HUDEP-2 (cell line): Measurements from ENCODE around the gene STIM1.
A peak's percentile ranks its signal among the peaks of the same experiment; 100 is the strongest.

Experiments used
- DNase-seq, 76 experiments: peaks; one replicate each; lab custom pipeline; 2025; ENCODE audit not compliant: unreplicated experiment in 76 of 76; lab: John Stamatoyannopoulos, UW

STIM1 gene

DNA sequence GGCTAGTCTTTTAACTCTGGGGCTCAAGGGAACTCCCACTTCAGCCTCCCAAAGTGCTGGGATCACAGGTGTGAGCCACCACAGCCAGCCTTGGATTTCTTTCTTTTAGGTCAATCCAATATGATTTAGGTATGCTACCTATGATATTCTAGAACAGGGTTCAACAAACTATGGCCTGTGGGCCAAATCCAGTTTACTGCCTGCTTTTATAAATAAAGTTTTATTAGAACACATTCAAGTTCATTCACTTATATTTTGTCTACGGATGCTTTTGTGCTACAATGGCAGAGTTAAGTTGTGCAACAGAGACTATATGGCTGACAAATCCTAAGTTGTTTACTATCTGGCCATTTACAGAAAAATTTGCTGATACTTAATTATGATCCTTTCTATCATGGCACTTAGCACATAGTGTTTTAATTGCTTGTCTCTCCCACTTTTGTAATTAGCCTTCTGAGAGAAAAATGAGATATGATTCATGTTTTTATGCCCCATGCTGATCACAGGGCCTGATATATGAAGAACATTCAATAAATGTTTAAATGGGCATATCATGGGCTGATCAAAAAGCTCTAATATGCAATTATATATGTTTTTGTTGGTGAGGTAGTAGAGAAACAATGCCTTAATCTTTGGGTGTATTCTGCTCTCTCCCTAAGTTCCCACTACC, 109.6 kb downstream of the STIM1 start:
- DNase-seq: peak in 11 of 76 experiments; percentile 17 to 76 (median 49)

DNA sequence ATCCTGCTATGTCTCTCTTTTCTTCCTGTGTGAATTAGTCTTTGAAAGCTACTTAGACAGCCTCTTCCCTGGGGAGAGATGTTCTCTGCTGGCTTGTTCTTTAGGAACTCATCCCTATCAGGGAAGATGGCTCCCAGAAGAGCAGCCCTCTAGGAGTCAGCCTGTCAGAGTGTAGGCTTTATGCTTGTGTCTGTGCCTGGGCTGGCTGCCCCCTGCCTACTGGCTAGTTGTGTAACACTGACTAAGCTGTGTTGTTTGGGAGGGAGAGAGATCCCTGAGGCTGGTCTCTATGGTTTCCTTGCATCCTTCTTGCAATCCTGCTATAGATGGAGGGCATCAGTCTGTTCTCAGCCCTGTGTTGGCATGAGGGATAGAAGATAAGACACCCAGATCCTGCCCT, 112.2 kb downstream of the STIM1 start:
- no peak for DNase-seq

DNA sequence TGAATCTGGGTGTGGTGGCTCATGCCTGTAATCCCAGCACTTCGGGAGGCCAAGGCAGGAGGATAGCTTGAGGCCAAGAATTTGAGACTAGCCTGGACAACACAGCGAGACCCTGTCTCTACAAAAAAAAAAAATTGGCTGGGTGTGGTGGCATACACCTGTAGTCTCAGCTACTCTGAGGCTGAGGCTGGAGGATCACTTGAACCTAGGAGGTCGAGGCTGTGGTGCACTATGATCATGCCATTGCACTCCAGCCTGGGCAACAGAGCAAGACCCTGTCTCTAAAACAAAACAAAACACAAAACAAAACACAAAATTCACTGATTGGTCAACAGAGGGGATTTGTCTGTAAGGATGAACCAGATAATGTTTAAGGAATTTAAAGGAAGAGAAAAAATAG, 113.7 kb downstream of the STIM1 start:
- no peak for DNase-seq

DNA sequence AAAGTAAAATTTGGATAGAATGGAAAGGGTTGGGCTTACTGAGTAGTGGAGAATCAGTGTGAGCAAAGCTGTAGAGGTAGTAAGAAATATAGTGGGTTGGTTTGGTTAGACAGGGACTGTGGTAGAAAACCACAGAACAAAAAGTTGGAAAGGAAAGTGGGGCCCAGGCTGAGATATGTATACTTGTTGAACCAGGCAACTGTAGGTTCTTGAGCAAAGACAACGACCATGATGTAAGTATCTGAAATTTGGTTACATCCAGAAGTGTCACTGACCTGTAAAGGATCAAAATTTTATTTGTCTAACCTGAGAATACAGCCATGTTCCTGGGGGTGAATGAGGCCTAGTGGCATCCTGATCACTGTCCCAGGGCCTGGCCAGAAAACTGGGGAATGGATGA, 114.1 kb downstream of the STIM1 start:
- DNase-seq: no peak

DNA sequence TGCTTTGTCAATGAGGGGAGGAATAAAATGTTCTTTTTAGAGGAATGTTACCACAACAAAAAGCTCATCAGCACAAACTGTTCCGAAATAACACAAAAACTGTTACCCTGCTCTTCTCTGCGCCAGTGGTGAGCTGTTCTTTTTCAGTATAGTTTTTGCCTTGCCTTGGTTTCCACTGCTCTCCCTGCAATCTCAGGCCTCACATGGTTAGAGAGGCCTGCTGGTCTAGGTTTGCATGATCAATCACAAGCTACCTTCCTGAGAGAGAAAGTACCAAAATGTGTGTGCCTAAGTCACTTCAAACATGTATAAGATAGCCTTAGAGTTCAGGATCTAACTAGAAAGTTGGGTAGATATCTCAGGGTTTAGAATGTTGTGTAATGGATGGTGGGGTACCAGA, 114.6 kb downstream of the STIM1 start:
- no peak for DNase-seq

DNA sequence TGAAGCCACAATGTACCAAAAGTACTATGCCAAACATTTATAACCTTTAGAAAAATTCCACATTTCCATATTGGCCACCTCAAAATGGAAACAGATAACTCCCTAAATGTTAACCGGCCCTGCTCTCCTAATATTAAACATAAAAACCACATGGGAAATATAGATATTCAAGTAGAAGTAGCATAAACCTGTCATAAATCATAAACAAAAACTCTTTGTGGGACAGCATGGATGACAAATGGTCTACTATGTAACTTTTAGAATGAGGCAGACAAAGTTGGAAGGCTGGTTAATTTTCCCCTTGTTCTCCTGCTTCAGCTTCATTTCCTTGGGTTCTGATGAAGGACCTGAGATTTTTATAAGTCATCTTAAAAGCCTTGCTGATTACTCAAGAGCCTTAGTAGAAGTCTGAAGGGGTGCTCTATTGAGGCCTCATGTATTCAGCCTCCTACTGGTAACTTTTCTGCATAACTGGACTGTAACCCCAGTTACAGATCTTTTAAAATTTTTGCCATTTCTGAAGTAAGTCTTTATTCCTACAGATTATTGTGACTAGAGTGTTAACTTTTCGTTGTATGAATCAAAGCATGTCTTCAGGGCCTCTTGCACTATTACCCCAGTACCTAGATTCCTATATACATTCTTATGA, 116.4 kb downstream of the STIM1 start:
- DNase-seq: peak in 1 of 76 experiments; percentile 11

DNA sequence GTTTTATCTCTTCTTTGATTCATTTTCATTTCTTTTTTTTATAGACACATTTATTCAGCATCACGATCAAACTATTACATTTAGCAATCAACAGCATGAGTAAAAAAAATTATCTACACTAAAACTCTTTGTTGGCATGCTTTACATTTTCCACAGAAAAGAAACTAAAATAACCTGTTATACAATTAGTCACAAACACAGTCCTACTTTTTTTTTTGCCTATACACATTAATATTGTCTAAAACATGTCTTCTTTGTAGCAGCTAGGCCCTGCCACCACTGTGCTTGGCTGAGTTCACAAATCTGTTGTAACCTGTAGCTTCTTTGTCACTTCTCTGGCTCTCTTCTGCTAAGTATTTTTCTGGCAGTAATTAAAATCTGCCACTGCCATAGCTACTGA, 117.0 kb downstream of the STIM1 start:
- DNase-seq: no peak

DNA sequence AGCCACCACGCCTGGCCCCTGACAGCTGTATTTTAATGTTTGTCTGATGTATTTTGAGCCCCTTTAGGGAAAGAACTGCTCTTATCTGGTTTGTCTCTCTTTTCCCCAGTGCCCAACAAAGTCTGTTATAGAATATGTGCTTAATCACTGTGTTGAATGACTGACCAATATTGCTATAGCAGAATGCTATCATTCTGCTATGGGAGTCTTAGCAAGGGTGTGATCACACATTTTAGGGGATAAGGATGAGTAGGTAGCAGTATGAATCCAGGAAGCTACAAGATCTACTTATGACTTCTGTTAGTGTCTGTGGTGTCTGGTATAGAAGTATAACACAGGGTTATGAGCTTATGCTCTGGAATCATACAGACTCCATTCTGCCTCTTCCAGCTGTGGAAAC, 121.6 kb downstream of the STIM1 start:
- DNase-seq: no peak

DNA sequence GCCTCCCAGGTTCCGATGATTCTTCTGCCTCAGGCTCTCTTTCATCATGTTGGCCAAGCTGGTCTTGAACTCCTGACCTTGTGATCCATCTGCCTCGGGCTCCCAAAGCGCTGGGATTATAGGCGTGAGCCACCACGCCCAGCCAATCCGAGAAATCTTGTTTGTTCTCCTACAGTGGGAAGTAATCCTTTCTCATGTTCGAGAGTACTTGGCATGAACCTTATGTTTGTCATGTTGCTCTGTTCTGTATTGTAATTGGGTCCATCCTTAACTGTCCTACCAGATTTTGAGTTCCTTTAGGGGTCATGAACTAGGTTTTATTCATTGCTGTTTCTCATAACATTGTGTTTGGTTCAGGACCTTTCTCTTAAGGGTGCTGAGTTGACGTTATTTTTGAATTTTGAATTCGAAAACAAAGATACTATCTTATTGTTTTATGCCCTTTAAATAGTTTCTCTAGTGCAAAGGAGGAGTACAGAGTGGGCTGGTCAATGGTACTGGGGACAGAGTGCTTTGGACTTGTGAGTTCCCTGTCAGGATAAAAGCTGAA, 125.7 kb downstream of the STIM1 start:
- DNase-seq: no peak

DNA sequence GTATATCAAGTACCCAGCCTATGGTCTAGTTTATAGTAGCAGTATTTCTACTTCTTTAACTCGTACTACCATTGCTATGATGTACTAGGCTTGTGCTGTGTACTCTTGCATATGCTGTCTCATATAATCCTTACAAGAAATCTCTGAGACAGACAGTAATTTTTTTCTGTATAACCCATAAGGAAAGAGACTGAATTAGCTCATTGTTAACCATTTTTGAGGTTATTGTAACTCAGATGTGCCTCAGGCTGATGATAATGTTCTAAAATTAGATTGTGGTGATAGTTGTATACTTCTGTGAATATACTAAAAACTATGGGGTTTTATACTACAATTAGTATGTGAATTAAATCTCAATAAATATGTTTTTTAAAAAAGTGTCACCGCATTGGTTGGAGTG, 127.0 kb downstream of the STIM1 start:
- no peak for DNase-seq

DNA sequence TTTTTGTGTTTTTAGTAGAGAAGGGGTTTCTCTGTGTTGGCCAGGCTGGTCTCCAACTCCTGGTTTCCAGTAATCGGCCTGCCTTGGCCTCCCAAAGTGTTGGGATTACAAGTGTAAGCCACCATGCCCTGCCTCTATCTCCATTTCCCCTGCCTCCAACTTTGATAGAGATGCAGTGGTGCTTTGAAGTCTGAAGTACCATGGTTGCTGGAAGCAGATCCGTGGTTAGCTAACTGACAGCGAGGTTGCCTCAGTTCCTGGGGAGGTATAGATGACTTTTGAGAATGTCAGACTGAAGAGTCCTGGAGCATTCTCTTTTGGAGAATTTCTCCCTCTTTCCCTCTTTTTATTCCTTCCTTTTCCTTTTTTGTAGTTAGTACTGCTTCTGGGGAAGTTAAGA, 127.6 kb downstream of the STIM1 start:
- DNase-seq: no peak

DNA sequence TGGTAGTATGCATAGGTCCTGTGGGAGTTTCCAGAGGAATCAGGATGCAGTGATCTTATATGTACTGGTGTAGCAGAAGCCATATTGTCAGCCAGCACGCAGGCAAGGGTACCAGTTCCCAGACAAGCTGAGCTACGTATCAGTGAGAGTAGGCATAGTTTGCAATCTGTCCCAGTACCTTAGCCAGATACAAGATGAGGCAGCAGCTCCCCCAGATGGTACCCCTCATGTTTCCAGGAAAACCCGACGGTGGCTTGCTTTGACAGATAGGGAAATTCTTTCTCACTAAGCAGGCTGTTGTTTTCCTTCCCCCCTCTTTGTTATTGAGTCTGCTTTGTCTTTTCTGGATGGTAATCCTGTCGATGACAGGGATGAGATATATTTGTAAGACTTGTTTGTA, 129.4 kb downstream of the STIM1 start:
- DNase-seq: peak in 37 of 76 experiments; percentile 3 to 45 (median 25)

DNA sequence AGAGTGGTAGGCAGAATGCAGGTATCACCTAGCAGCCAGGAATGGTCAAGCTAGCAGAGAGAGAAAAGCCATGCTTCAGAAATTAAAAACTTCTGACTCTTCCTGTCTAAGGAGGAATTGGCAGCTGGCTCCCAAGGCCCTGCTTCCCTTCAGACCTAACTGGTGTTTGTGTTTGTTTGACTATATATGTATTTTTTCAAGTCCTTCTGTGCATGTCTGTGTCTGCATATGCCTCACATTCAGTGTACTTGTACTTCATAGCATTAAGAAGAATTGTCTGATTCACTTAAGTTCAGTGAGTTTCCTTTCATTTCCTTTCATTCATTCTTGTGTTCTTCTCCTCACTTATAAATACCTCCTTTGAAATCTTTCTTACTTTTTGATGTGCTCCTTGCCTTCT, 130.2 kb downstream of the STIM1 start:
- no peak for DNase-seq

DNA sequence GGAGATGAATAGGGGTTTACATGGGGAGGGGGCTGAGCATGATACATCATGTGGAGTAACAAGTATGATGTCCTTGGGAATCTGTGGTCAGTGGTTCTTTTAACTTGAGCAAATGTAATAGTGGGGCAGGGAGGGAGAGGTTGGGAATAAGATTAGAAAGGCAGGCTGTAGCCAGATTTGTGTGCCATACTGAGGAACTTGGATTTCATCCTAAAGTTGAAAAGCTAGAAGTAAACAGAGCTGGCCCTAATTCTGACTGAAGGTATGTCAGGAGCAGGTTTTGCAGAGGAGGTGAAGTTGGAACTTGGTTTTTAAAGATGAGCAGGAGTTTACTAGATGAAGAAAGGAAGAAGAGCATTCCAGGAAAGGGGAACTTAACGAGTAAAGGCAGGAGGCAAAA, 130.8 kb downstream of the STIM1 start:
- no peak for DNase-seq

DNA sequence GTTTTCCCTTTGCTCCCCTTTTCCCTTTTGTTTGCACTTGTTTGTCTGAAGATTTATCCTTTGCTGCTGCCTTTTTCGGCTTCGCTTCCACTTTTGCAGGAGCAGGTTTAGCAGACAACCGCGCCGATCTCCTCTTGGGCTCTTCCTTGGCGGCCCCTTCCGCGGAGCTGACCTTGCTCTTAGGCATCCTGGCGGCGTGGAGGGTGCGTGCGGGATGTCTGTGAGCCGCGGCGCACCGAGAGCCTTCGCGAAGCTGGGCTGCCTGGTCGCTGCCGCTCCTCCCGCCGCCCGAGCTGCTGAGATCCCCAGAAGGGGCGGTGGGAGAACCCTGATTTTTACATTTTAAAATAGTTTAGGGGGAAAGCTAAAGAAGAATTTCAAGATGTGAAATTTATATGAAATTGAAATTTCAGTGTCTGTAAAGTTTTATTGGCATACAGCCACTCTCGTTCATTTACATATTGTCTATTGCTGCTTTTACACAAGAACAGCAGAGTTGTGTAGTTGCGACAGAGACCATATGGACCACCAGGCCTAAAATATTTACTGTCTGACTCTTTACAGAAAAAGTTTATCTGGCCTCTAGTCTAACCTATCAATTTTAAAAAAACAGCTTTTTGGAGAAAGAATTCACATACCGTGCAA, 133.9 kb downstream of the STIM1 start:
- DNase-seq: no peak

DNA sequence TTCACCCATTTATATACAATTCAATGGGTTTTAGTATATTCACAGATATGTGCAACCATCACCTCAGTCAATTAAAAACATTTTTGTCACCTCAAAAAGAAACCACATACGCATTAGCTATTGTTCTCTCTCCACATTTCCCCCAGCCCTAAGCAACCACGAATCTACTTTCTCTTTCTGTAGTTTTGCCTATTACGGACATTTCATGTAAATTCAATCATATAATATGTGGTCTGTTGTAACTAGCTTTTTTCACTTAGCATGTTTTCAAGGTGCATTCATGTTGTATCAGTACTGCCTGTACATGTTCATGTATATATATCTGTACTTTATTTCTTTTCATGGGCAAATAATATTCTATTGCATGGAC, 134.4 kb downstream of the STIM1 start:
- no peak for DNase-seq

DNA sequence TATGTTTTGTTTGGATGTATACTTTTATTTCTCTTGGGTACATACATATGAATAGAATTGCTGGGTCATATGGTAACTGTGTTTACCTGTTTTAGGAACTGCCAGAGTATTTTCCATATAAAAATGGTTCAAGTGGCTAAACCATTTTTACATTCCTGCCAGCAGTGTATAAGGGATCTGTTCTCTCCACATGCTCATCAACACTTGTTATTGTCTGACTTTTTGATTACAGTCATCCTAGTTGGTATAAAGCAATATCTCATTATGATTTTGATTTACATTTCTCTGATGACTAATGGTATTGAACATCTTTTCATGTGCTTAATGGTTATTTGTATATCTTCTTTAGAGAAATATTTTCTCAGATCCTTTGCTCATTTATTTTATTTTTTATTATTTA, 134.9 kb downstream of the STIM1 start:
- no peak for DNase-seq

DNA sequence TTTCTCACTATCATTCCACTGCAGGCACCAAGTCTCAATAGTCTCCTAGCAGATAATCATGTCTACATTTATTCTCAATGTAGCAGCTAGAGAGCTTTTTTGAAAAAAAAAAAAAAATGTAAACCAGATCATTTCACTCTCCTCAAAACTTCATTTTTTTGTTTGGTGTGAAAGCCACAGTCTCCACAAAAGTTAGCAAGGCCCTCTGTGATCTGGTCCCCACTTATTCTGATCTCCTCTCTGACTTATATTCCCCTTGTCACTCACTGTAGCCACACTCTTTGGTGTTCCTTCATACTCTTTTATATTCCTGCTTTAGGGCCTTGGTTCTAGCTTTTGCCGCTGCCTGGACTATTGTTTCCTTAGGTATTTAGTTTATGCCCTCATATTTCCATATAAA, 137.5 kb downstream of the STIM1 start:
- no peak for DNase-seq

DNA sequence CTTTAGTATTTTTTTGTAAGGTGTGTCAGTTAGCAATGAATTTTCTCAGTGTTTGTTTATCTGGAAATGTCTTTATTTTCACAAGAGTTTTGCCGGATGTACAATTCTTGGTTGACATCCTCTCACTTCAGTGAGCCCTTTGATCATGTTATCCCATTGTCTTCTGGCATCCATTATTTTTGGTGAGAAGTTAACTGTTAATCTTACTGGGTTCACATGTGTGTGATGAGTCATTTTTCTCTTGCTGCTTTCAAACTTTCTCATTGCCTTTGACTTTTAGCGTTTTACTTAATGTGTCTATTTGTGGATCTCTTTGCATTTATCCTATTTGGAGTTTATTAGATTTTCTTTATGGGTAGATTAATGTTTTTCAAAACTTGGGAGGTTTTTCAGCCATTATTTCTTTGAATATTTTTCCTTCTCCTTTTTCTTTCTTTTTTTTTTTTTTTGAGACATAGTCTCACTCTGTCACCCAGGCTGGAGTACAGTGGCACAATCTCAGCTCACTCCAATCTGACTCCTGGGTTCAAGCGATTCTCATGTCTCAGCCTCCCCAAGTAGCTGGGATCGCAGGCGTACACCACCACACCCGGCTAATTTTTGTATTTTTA, 138.7 kb downstream of the STIM1 start:
- no peak for DNase-seq

DNA sequence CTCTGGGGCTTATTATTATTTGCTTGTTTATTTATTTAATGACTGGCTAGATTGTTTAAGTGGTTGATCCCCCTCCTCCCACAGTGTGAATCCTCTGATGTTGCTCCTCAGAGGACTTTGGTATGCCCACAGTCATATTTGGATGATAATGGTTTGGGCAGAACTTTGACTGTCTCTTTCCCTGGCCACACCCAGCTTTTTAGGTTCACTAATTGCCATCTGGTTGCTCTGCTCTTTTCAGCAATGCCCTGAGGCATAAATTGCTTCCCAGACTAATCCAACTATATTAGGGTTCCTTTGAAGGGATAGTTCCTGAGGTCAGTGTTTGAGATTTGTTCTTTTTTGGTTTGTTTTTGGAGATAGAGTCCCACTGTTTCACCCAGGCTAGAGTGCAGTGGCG, 139.8 kb downstream of the STIM1 start:
- no peak for DNase-seq

DNA sequence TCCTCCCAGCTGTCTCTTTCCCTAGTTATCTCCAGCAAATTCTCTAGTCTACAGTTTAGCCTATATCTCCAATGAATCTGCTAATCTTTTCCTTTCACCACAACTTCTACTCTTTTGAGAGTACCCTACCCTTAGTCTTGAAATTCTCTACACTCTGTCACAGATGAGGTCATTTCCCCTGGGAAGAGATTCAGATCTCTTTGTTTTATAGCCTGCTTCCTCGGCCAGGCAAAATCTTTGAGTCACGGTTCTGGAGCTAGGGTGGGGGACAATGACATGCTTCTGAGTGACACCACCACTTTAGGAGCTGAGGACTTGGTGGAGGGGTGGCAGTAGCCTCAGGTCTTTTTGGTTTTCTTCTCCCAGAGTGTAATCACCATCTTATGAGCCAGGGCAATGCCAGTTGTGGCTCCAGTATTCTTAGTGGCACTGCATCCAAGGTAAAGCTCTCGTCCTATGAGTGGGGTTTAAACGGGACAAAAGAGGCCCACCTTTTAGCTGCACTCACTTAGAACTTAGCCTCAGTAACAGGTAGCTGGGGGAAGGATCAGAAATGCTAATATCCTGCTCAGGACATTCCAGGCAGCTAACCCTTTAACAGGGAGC, 140.6 kb downstream of the STIM1 start:
- DNase-seq: no peak
